ENCODE measurements around the gene MGMT. TPM values are rescaled to one million over a fixed set of nuclear protein-coding genes. Genes with fewer than 3 reads are reported as not detected.

Gene MGMT
- total and polyA plus RNA-seq, 2 experiments from 2014 or later = 19.3 to 21.9 TPM

DNA sequence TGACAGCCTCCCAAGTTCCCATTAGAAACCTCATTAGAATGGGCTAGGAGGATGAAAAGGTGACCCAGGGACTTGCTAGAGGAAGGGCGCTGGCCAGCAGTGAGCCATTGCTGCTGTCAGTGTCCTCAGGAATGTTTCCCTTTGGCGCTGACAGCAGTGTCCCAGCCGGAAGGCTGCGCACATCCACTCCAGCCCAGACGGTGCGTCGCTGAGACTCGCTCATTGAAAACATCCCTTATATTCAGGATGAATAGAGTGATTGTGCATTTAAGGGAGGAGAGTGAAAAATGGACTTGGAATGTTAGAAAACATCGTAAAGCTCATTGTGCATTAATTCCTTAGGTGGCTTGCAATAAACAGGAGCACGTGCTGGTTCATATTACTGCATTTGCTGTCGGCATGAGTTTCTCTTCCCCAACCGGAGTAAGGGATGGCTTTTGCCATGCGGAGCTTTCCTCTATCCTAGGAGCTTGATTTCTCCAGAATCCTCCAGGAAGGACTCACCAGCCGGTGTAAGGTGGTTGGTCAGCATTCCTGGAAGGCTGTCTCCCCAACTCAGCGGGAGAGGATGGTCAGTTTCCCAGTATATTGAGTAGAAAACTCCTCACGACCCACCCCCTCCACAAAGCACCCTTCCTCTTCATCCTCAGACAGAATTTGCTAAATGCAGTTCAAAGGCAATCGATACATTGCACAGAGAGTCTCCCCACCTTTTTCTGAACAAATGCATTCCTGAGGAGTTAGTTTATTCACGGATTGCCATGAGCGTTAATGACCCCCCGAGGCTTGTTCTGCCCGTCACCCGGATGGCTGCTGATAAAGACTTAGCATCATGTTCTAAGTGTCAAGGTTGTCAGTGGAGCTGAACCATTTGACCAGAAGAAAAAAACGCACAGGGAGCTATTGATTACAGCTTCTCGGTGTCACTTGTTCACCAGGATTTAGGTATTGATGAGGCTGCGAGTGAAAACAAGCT lies 295.2 kb downstream of the MGMT start:
- no peak overlapping the region for H3K27ac ChIP-seq (ENCODE audit: low read depth)
- ATAC-seq (no peak), DNase-seq (ENCODE audit: low spot score) (no peak)
- H3K9me3 Mint-ChIP-seq = no peaks in the 10 kb centered on the region
- H3K4me1 Mint-ChIP-seq = peaks cover 9% of the 10 kb centered on the region
- H2AFZ ChIP-seq = no peak overlapping the region
- H3K79me2 ChIP-seq (replicated peaks; ENCODE audit: insufficient read depth) = no peaks in the 10 kb centered on the region
- H3K4me3 ChIP-seq = no peak overlapping the region
- no peaks in the 10 kb centered on the region for H3K27me3 Mint-ChIP-seq (ENCODE audit: insufficient read depth, low read depth, poor library complexity)
- no peaks in the 10 kb centered on the region for H3K36me3 ChIP-seq (ENCODE audit: insufficient read depth)
- H3K27ac Mint-ChIP-seq = no peak overlapping the region
- no peak overlapping the region for H3K4me3 Mint-ChIP-seq
- H3K4me2 ChIP-seq = no peak overlapping the region
- no peaks in the 10 kb centered on the region for H3K9me2 ChIP-seq (ENCODE audit: insufficient read depth)
- no peak for TF ChIP-seq JUNB (IDR thresholded peaks at IDR 0.05; ENCODE audit: unreplicated experiment)
- TF ChIP-seq CREB1 (CRISPR knock-in tag; IDR thresholded peaks at IDR 0.05; ENCODE audit: low read depth) = no peak
- TF ChIP-seq STAT1 (IDR thresholded peaks at IDR 0.05; ENCODE audit: unreplicated experiment) = no peak
- TF ChIP-seq ZNF114 (CRISPR knock-in tag; IDR thresholded peaks at IDR 0.05) = no peak
- no peaks in the 10 kb centered on the region for H3K4me1 ChIP-seq (ENCODE audit: insufficient read depth)
- H3K27me3 ChIP-seq (ENCODE audit: insufficient read depth) = no peaks in the 10 kb centered on the region
- no peaks in the 10 kb centered on the region for H3K36me3 Mint-ChIP-seq (ENCODE audit: low read depth)
- H3F3A ChIP-seq (replicated peaks; ENCODE audit: low read depth) = no peaks in the 10 kb centered on the region
- H4K20me1 ChIP-seq (replicated peaks; ENCODE audit: insufficient read depth) = no peaks in the 10 kb centered on the region

DNA sequence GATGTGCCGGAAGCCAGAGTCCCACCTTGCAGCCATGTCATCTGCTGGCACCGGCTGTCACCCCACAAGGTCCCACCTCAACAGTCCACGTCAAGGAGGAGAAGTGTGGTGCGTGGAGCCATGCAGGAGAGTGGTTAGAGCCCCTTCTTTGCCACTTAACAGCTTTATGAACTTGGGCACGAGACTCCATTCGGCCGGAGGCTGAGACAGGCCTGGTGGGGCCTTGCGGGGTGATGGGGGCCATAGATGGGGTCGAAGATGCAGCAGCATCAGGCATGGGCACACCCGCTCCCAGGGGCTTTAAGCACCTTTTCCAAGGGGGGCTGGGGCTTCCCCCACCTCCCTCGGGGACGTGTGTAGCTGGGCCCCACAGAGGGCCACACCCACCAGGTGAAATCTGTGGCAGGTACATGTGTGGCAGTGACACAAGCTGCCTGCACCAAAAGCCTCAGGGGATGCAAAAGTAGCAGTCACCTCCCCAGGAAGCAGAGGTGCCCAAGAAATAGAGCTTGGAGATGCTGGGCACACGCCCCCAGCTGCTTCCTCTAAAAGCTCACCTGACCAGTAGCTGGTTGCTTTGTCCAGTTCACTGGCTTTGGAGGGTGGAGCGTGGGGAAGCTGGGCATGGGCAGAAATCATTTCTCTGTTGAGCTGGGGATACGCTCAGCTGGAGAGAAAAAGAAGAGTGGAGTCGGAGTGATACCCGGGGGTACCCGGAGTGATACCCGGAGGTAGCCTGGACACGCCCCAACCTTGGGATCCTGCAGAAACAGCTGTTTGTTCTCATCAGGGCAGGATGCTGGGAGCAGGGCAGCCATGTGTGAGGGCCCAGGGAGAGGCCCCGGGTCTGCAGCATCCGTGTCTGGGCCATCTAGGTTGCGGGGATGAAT lies 297.2 kb downstream of the MGMT start:
- H3K79me2 ChIP-seq (replicated peaks; ENCODE audit: insufficient read depth) = no peaks in the 10 kb centered on the region
- no peaks in the 10 kb centered on the region for H3K36me3 Mint-ChIP-seq (ENCODE audit: low read depth)

DNA sequence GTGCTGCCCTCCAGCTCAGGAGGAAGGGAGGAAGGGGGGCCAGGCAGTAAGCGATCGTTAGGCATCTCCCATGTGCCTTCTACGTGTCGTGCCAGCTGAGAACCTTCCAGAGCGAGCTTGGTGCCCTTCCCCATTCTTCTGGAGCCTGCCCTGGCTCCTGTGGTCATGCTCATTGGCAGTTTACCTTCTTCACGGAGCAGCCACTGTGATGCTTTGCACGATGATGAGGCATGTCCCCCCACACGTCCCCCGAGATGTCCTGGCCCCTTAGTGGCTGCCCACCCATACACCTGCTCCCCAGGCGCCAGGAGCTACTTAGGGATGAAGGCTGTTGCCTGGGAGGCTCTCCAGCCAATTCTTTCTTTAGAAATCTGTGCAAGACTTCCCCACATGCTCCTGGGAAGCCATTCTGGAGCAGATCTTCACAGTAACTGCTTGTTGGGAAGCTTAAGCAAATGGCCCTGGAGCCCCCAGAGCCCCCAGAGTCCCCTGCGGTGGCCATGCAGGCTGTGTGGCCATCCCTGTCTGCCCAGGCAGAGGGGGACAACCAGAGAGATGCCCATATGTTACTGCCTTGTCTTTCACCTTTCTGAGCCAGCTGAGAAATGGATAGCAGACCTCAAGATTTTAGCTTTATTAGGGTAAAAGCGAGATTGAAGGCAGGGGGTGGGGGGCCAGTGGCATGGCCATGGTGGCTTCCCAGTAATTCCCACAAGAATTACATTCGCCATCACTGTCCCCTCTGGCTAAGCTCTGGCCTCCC lies 298.0 kb downstream of the MGMT start:
- H3K4me1 ChIP-seq (ENCODE audit: insufficient read depth) = no peaks in the 10 kb centered on the region
- DNase-seq (ENCODE audit: low spot score) (no peak), ATAC-seq (no peak)
- Mint-ChIP-seq H3K27ac (no peak overlapping the region), H3K27me3 (ENCODE audit: insufficient read depth, low read depth, poor library complexity) (no peaks in the 10 kb centered on the region), H3K36me3 (ENCODE audit: low read depth) (no peaks in the 10 kb centered on the region), H3K4me3 (no peak overlapping the region), H3K9me3 (no peaks in the 10 kb centered on the region), H3K4me1 (peaks cover 7% of the 10 kb centered on the region; the same call in 2 of the 3 replicates)
- H3K27me3 ChIP-seq (ENCODE audit: insufficient read depth) = no peaks in the 10 kb centered on the region
- H3K9me2 ChIP-seq (ENCODE audit: insufficient read depth) = no peaks in the 10 kb centered on the region
- H3K36me3 ChIP-seq (ENCODE audit: insufficient read depth) = no peaks in the 10 kb centered on the region
- H2AFZ ChIP-seq = no peak overlapping the region
- no peak overlapping the region for H3K4me2 ChIP-seq
- H3K4me3 ChIP-seq = no peak overlapping the region
- no peaks in the 10 kb centered on the region for H3K79me2 ChIP-seq (replicated peaks; ENCODE audit: insufficient read depth)
- no peaks in the 10 kb centered on the region for H3F3A ChIP-seq (replicated peaks; ENCODE audit: low read depth)
- no peak for TF ChIP-seq POLR2AphosphoS5 (IDR thresholded peaks at IDR 0.05; ENCODE audit: low read depth)
- H4K20me1 ChIP-seq (replicated peaks; ENCODE audit: insufficient read depth) = no peaks in the 10 kb centered on the region
- H3K27ac ChIP-seq (ENCODE audit: low read depth) = no peak overlapping the region

More for the DNA sequence above, 297.2 kb downstream of the MGMT start:
- H3K27ac Mint-ChIP-seq = no peak overlapping the region
- Histone ChIP-seq H3K27me3 (ENCODE audit: insufficient read depth) (no peaks in the 10 kb centered on the region), H3K27ac (ENCODE audit: low read depth) (no peak overlapping the region), H2AFZ (no peak overlapping the region), H3K9me2 (ENCODE audit: insufficient read depth) (no peaks in the 10 kb centered on the region), H3F3A (replicated peaks; ENCODE audit: low read depth) (no peaks in the 10 kb centered on the region), H3K36me3 (ENCODE audit: insufficient read depth) (no peaks in the 10 kb centered on the region), H3K4me3 (no peak overlapping the region), H3K4me2 (no peak overlapping the region), H4K20me1 (replicated peaks; ENCODE audit: insufficient read depth) (no peaks in the 10 kb centered on the region), H3K4me1 (ENCODE audit: insufficient read depth) (no peaks in the 10 kb centered on the region)
- no peaks in the 10 kb centered on the region for H3K27me3 Mint-ChIP-seq (ENCODE audit: insufficient read depth, low read depth, poor library complexity)
- no peak for ATAC-seq
- DNase-seq (ENCODE audit: low spot score) = no peak
- TF ChIP-seq POLR2AphosphoS5 (IDR thresholded peaks at IDR 0.05; ENCODE audit: low read depth) = no peak
- TF ChIP-seq NANOG (IDR thresholded peaks at IDR 0.05; ENCODE audit: borderline replicate concordance) = no peak
- H3K9me3 Mint-ChIP-seq = no peaks in the 10 kb centered on the region
- H3K4me1 Mint-ChIP-seq = peaks cover 7% of the 10 kb centered on the region; the same call in 2 of the 3 replicates
- no peak overlapping the region for H3K4me3 Mint-ChIP-seq
